ENCODE data around the gene SUCLG1.
"Not testable (repeated sequence)": the region's sequence is repeated elsewhere in the genome, so short reads cannot be mapped to it uniquely, and the experiment has no call there.

Gene SUCLG1

GRCh38 chr2:84459018-84459943, at the start of gene SUCLG1:
Gene SUCLG1, minus strand, starts transcription at chr2:84459280. Its CDS starts 11 bp downstream, at chr2:84459269.
- peak; percentile 88 for DNase-seq

- DNase-seq, result no peak
Measured at GRCh38 chr2:84498150-84498799, 39.2 kb upstream of the SUCLG1 start.

- DNase-seq, result no peak
Measured at GRCh38 chr2:84497285-84497684, 38.2 kb upstream of the SUCLG1 start.

GRCh38 chr2:84496386-84496785, 37.3 kb upstream of the SUCLG1 start:
- DNase-seq, result no peak

- peak; percentile 47 for DNase-seq
Measured at GRCh38 chr2:84495539-84496146, 36.6 kb upstream of the SUCLG1 start.

- DNase-seq, result no peak
Measured at GRCh38 chr2:84494070-84494469, 35.0 kb upstream of the SUCLG1 start.

GRCh38 chr2:84493514-84493913, 34.4 kb upstream of the SUCLG1 start:
- DNase-seq, result no peak

- DNase-seq, result no peak
Measured at GRCh38 chr2:84492571-84492970, 33.5 kb upstream of the SUCLG1 start.

- DNase-seq, result no peak
Measured at GRCh38 chr2:84491741-84492140, 32.7 kb upstream of the SUCLG1 start.

- no peak for DNase-seq
Measured at GRCh38 chr2:84491256-84491655, 32.2 kb upstream of the SUCLG1 start.

- no peak for DNase-seq
Measured at GRCh38 chr2:84487298-84487996, 28.4 kb upstream of the SUCLG1 start.

- no peak for DNase-seq
Measured at GRCh38 chr2:84486441-84487115, 27.5 kb upstream of the SUCLG1 start.

GRCh38 chr2:84483320-84483719, 24.2 kb upstream of the SUCLG1 start:
- DNase-seq, result no peak

GRCh38 chr2:84482603-84483002, 23.5 kb upstream of the SUCLG1 start:
- no peak for DNase-seq

- peak; percentile 42 for DNase-seq
Measured at GRCh38 chr2:84481702-84482101, 22.6 kb upstream of the SUCLG1 start.

- DNase-seq, result no peak
Measured at GRCh38 chr2:84478867-84479266, 19.8 kb upstream of the SUCLG1 start.

- DNase-seq, result no peak
Measured at GRCh38 chr2:84477886-84478285, 18.8 kb upstream of the SUCLG1 start.

GRCh38 chr2:84474176-84474575, 15.1 kb upstream of the SUCLG1 start:
- DNase-seq, result no peak

GRCh38 chr2:84472856-84473565, 13.9 kb upstream of the SUCLG1 start:
- no peak for DNase-seq

- DNase-seq, result not testable (repeated sequence)
Measured at GRCh38 chr2:84472423-84472822, 13.3 kb upstream of the SUCLG1 start.

GRCh38 chr2:84467389-84467788, 8.3 kb upstream of the SUCLG1 start:
- no peak for DNase-seq

GRCh38 chr2:84461310-84461709, 2.2 kb upstream of the SUCLG1 start:
- no peak for DNase-seq
